GM21447 (cell line): ENCODE measurements around the gene NFIA.
"Not testable (repeated sequence)": the region's sequence is repeated elsewhere in the genome, so short reads cannot be mapped to it uniquely, and the experiment has no call there.

Source experiments
- ATAC-seq: cut with Tn5 transposase; IDR thresholded peaks from one replicate; pipeline ENCODE4 v1.9.1; 2021; ENCODE audit not compliant: unreplicated experiment

Gene NFIA

GRCh38 chr1:61125263-61125662, 42.9 kb downstream of the NFIA start:
- no peak for ATAC-seq

- no peak for ATAC-seq
Observed at GRCh38 chr1:61125895-61126294, 43.5 kb downstream of the NFIA start.

GRCh38 chr1:61126843-61127242, 44.5 kb downstream of the NFIA start:
- not testable (repeated sequence) for ATAC-seq

GRCh38 chr1:61130338-61131000, 48.1 kb downstream of the NFIA start:
- ATAC-seq = no peak

- ATAC-seq = no peak
Observed at GRCh38 chr1:61131248-61131647, 48.9 kb downstream of the NFIA start.

- no peak for ATAC-seq
Observed at GRCh38 chr1:61131716-61132115, 49.4 kb downstream of the NFIA start.

- no peak for ATAC-seq
Observed at GRCh38 chr1:61132176-61132638, 49.8 kb downstream of the NFIA start.

GRCh38 chr1:61132645-61133334, 50.4 kb downstream of the NFIA start:
- no peak for ATAC-seq

GRCh38 chr1:61133335-61134019, 51.1 kb downstream of the NFIA start:
- no peak for ATAC-seq

- ATAC-seq = no peak
Observed at GRCh38 chr1:61135291-61135690, 52.9 kb downstream of the NFIA start.

GRCh38 chr1:61138305-61138704, 55.9 kb downstream of the NFIA start:
- ATAC-seq = no peak

GRCh38 chr1:61138921-61139774, 56.8 kb downstream of the NFIA start:
- no peak for ATAC-seq

- no peak for ATAC-seq
Observed at GRCh38 chr1:61139775-61140549, 57.6 kb downstream of the NFIA start.

- ATAC-seq = no peak
Observed at GRCh38 chr1:61140778-61141177, 58.4 kb downstream of the NFIA start.

- ATAC-seq = no peak
Observed at GRCh38 chr1:61141288-61142042, 59.1 kb downstream of the NFIA start.

- ATAC-seq = no peak
Observed at GRCh38 chr1:61142043-61142440, 59.7 kb downstream of the NFIA start.

GRCh38 chr1:61142726-61143500, 60.6 kb downstream of the NFIA start:
- no peak for ATAC-seq

- ATAC-seq = no peak
Observed at GRCh38 chr1:61143821-61144424, 61.6 kb downstream of the NFIA start.
